NCI-H1105 (cell line): ENCODE data around the gene RBFOX2.
"Not testable (repeated sequence)": the region's sequence is repeated elsewhere in the genome, so short reads cannot be mapped to it uniquely, and the experiment has no call there.

Experiments used
- DNase-seq: peaks from one replicate; lab custom pipeline; 2025; lab: John Stamatoyannopoulos, UW

RBFOX2 gene

DNA sequence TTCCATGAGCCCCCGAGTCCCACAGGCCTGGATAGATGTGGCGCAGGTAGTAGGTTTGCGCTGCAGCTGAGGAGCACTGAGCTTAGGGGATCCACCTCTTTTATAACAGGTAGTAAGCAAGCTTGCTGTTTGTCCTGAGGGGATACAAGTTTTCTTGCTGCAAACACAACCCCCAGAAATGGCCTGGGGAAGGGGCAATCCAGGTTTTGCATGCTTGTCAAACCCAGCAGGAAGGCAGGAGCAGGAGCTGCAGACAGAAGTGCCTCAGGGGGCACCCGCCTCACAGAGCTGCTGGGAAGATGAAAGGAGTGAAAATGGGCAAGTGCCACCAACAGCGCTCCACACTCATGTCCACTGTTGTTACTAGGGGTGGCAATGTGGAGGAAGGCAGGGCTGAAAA, 292.5 kb downstream of the RBFOX2 start:
- DNase-seq: no peak

DNA sequence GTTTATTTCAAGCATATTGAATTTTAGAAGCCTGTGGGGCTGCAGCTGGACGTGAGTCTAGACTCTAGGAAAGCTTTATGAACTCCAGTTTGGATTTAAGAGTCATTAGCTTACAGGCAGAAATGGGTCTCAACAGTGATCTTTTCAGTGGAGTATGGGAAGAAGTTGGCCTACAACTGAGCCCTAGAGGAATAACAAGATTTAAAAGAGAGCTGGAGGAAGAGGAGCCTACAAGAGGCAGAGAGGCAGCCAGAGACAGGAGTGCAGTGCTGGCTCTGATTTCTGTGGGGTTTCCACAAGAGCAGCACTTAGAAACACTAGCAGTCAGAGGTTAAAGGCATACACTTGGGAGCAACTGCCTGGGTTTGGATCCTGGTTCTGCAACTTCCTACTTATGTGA, 293.1 kb downstream of the RBFOX2 start:
- DNase-seq: no peak

DNA sequence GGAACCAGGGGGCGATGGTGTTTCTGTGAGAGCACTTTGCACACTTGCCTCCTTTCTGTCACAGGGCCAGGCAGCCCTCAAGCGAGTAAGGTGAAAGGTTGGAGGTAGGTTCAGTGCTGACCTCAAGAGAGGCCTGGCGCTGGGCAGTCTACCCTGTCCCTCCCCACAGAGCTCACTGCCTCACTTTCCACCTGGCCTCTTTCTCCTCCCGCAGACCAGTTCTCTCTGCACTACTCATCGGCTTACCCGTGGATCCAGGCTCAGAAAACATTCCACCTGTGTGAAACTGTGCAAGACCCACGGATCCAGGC, 294.2 kb downstream of the RBFOX2 start:
- DNase-seq: no peak

DNA sequence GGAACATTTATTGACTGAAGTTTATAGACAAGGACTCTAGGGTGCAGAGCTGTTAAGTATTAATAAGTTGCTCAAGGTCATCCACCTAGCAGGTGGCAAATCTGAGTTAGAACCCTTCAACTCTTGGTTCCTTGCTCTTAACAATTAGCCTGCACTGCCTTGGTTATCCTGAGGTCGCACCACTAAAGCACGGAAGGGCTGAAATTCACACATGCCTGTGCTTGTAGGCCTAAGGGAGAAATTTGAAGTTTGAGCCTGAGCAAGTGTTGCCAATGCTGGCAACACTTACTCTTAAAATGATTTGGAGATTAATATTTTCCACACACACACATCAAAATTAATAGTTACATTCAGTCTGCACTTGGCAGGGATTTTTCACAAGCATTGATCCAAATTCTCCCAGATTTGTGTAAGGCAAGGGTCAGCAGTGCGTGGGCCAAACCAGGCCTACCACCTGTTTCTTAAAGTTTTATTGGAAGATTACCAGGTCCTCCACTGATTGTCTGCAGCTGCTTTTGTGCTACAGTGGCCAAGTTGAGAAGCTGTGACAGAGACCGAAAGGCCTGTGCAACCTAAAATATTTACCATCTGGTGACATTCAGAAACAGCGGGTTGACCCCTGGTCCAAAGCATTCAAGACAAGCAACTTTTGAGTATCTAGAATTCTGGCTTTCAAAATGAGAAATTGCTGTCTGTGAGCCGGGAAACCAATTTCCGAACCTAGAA, 294.7 kb downstream of the RBFOX2 start:
- no peak for DNase-seq

DNA sequence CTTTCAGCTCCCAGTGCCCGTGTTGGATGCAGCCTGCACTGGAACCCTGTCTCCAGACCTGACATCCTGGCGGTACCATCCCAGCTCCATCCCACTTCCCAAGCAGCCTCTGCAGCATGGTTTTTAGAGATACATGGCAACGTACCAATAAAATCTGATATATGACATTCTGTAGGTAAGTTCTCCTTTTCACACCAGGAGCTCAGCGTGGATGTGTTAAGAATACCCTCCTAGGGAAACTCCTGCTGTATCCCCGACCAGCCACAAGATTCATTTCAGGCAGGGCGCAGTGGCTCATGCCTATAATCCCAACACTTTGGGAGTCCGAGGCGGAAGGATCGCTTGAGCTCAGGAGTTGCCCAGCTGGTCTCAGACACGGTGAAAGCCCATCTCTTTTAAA, 295.6 kb downstream of the RBFOX2 start:
- DNase-seq: no peak

DNA sequence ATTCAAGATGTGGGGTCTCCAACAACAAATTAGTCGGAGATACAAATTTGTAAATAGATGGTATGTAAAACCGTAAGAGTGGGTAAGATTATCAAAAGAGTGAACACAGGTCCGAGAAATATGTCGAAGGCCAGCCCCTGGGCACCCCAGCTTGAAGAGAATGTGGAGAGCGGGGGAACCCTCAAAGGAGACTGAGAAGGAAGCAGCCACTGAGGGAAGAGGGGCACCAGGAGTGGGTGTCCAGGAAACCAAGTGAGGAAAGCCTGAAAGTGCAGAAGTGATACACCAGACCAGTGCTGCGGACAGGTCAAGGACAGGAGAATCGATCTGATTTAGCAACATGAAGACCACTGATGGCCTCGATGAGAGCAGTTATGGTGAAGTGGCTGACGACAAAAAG, 296.5 kb downstream of the RBFOX2 start:
- no peak for DNase-seq

DNA sequence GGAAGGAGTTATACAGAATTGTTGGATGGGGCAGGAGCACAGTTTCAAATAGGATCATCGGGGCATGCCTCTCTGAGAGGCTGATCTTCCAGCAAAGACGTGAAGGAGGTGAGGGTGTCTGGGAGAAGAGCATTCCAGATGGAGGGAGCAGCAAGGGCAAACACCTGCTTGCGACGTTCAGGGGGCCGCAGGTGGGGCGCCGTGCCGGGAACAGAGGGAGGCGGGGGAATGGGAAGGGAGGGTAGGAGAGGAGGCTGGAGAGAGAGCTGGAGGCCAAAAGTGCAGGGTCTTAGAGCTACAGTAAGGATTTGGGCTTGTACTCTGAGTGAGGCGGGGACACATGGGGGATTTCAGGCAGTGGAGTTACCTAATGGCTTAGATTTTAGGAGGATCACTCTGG, 297.3 kb downstream of the RBFOX2 start:
- DNase-seq: no peak

DNA sequence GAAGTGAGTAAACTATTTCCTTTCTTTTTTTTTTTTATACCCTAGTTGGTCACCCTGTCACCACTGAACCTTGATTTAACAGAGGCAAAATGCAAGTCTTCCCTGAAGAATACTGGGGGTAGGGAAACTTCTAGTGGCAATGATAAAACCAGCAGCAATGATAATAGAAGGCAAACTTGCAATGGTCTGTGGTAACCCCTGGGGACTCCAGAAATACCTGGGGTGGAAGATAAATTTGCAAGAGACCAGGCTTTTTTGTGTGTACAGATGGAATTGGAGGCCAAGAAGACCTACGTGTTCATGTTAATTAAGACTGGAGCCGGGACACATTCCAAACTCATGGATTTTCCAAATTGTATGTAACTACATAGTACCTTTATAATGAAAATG, 299.3 kb downstream of the RBFOX2 start:
- DNase-seq: no peak

DNA sequence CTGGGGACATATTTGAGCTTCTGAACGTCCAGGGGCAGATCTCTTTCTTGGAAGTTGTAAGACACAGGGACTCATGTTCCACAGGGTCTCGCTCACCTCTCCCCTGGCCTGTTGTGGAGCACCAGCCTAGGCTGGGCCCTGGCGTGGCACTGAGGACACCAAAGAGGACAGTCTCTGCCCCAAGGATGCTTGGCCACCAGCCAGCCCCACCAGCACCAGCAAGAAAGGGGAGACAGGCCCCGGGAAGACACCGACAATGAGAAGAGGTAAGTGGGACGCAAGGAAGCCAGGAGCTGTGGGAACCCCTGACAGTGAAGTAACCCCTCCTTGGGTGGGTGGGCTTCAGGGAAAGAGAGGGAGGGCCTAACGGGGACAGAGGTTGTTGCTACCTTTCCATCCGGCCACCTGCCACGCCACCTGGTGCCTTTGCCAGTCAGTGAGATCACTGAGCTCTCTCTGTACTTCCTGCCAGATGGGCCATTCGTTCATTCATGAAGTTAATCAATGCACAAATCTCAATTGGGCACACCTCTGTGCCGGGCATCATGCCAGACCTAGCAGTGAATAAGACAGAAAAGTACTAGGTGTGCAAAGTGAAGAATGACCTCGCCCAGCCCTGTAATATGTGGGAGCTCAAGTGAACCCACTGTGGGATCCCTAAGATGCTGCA, 299.9 kb downstream of the RBFOX2 start:
- peak; percentile 85 for DNase-seq

DNA sequence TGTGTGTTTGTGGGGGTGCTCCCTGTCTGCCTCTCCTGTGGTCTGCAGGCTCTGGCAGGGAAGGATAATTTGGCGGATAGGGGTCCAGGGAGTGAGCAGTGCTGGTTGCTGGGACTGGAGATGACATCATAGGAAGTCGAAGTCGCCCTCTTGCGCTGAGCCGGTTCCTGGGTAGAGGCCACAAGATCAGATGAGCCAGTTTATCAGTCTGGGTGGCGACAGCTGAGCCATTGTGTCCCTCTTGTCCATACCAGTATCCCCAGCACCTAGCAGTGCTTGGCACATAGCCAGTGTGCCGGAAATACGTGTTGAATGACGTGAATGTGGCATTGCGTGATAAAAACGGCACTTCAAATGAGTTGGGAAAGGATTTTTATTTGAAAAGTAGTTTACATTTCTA, 301.2 kb downstream of the RBFOX2 start:
- no peak for DNase-seq

DNA sequence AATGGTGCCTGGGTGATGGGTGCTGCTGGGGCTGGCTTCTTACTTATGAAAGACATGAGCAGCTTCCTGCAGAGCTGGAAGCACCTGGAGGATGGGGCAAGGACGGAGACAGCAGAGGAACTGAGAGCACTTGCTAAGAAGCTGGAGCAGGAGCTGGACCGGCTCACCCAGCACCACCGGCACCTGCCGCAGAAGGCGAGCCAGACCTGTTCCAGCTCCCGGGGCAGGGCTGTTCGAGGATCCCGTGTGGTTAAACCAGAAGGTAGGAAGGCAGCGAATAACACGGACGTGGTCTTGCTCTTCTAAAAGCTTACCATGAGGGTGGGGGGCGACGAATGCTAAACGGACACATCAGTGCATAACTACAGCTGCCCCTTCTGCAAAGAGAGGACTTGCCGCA, 301.7 kb downstream of the RBFOX2 start:
- DNase-seq: no peak

DNA sequence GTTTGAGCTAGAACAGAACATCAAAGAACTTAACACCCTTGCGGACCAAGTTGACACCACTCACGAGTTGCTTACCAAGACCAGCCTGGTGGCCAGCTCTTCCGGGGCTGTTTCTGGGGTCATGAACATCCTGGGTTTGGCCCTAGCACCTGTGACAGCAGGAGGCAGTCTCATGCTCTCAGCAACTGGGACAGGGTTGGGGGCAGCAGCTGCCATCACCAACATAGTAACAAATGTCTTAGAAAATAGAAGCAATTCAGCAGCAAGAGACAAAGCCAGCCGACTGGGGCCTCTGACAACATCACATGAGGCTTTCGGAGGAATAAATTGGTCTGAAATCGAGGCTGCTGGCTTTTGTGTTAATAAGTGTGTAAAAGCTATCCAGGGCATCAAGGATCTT, 302.2 kb downstream of the RBFOX2 start:
- no peak for DNase-seq

DNA sequence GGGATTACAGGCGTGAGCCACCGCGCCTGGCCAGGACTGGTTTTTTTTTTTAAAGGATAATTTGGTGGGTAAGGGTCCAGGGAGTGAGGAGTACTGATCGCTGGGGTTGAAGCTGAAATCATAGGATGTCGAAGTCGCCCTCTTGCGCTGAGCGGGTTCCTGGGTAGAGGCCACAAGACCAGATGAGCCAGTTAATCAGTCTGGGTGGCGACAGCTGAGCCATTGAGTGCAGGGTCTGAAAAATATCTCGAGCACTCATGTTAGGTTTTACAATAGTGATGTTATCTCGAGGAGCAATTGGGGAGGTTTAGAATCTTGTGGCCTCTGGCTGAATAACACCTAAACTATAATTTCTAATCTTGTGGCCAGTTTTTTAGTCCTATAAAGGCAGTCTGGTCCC, 303.1 kb downstream of the RBFOX2 start:
- DNase-seq: no peak

DNA sequence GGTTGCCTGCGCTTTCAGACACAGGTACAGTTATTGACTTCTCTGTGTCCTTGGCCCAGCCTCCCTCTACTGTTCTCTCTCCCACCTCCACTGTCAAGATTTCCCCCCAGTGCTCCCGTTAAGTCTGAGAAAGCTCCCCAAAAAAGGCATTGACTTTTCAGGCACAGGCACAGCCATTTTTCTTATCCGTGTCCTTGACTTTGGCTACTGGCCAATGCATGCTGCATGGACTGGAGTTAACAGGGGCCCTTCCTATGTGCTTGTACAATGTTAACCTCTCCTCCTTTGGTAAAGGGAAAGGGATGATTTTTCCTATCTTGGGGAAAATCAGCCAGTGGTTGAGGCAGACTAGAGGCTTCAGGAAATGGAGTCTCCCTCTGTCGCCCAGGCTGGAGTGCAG, 306.7 kb downstream of the RBFOX2 start:
- no peak for DNase-seq

DNA sequence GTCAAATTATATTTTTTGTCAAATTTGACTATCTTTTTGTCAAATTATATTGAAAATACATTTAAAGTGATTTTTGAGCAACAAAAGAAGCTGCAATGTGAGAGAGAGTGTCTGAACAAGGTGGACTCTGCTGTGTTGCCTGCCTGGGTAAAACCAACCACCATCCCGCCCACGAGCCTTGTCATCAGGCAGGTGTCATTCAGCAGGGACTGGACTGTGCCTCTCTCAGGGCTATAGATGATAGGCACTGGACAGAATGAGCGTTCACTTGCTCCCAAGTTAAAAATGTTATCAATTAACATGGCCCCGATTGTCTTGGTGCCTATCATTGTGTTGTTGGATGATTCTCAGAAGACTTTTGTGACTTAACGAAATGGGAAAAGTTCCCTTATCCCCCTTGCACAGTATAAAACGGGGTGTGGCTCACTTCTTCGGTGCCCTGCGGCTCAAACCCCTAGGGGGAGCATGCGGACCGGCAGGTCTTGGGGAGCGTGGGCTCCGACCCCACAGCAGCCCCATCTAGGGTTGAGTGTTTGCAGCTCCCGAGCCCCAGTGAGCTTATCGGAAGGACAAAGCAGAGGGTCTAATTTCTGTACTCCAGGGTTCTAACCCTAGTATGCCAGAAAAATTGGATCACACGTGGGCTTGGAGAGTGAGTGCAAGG, 309.3 kb downstream of the RBFOX2 start:
- DNase-seq: no peak

DNA sequence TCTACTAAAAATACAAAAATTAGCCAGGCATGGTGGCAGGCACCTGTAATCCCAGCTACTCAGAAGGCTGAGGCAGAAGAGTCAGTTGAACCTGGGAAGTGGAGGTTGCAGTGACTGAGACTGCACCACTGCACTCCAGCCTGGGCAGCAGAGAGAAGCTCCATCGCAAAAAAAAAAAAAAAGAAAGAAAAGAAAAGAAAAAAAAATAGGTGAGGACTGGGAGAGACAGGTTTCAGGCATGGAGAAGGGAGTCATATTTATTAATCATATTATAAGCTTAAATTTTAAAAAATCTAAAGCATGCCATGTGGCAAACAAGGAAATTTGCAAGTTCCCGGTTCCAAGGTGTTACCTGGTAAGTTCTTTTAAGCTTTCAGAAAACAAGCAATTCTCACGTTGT, 311.1 kb downstream of the RBFOX2 start, which contains the start of gene APOL5:
Gene APOL5, plus strand, starts transcription at position 301 of the 400 bp plus-strand sequence. Its CDS starts 0 bp downstream, at position 301.
- DNase-seq: no peak

DNA sequence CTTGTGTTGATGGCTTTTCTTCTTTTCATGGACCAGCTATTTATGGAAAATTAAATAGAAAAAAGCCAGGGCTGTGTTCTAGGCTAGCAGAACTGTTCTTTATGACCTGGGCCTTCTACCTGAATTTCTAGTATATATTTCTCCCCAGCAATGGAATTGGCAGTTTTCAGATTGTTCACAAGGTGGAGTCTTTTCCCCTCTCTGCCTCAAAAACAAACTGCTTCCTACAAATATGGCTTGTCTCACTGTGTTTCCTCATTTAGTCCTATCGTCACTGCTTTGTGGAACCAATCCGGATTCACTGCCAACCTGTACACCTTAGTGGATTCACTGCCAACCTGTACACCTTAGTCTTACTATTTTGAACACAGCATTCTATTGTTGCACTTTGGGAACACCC, 316.0 kb downstream of the RBFOX2 start:
- DNase-seq: no peak

DNA sequence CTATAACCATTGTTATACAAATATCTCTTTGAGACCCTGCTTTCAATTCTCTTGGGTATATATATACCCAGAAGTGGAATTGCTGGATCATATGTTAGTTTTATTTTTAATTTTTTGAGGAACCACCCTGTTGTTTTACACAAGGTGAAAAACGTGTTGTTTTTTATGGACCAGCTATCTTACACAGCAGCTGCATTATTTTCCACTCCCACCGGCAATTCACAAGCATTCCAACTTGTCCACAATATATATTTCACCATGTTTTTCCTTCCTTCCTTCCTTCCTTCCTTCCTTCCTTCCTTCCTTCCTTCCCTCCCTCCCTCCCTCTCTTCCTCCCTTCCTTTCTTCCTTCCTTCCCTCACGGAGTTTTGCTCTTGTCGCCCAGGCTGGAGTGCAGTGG, 317.3 kb downstream of the RBFOX2 start:
- no peak for DNase-seq

DNA sequence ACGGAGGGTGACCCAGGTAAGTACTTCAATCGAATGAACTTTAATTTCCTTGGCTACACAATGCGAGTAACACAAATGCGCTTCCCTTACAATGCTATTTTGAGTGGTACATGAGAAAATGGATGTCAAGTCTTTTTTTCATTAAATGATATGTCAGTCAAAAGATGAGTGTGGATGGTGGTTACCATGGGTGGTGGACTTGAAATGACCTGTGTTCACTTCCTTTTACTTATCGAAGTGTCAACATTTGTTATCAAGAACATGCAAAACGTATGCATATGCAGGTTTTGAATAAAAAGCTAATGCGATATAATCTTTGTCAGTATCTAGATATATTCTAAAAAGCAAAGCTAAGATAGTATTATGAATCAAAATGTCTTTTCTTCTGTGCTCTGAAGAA, 319.7 kb downstream of the RBFOX2 start:
- no peak for DNase-seq

DNA sequence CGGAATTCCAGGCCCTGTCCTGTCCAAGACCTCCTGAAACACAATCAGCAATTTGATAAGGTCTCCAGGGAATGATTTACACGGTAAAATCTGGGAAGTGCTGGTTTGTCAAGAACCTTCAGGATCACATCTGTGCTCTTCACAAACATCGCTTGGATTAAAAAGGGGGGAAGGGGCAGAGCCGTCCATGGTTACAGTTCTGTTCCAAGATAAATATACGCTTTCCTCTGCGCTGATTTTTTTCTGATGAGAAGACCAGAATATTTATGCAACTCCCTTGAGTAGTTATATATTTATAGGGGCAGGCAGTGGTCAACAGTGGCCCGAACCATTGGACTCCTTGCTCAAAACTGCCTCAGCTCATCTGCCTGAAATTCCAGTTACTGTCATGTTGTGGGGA, 320.2 kb downstream of the RBFOX2 start:
- no peak for DNase-seq

DNA sequence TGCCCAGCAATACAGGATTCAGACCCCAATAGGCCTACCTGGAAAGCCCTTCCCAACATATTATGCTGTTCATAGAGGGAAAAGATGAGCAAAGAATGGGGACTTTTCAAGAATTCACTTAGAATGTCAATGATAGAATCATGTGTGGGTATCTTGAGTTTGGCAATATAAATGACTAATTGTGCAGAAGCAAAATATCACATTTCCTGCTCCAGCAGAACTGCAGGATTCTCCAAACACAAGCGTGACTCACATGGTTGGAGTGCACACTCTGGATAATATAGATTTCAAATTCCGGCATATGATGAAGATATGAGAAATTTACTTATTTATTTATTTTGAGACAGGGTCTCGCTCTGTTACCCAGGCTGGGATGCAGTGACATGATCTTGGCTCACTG, 323.5 kb downstream of the RBFOX2 start:
- DNase-seq: no peak

DNA sequence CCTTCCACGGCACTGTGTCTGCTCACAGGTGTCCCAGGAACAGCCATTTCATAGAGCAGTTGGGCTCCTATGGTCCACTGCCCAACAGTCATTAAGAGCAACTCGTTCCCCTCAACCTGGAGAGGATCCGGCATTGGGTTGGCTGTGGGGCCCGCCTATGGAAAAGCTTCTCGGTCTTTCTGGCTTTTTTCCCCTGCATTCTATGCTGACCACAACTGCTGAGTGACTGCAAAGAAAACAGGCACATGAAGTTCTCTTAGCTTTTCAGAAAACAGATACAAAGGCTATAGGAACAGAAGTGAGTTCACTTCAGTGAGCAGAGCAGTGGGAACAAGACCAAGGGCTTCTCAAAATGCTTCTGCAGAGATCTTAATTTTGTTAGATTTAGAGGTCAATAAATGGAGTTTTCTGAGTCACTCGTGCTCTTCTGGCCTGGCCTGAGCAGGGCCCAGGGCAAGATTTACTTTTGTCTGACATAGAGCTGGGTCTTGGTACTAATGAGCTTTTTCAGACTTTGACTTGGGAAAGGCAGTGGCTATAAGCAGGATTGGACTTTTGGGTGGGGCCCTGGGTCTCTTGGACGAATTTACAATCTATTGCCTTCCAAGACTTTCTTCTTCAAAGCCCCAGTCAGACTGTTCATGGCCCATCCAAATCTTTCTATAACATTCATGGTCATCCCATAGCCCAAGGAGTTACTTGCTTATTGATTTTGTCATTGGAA, 324.6 kb downstream of the RBFOX2 start:
- no peak for DNase-seq

DNA sequence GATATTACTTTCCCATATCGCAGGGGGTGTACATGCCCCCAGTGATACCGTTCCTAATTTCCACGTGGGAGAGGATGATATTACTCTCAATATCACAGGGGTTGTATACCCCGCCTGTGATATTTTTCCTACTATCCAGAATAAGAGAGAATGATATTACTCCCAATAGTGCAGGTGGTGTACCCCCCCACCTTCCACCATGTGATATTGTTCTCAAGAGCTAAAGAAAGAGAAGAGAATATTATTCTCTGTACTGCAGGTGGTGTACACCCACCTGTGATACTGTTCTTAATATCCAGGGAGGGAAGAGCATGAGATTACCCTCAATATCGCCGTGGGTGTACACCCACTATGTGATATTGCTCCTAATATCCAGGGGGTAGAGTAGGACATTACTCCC, 328.8 kb downstream of the RBFOX2 start:
- DNase-seq: not testable (repeated sequence)
